Measurements from ENCODE around the gene SLC5A10.

Gene SLC5A10

DNA sequence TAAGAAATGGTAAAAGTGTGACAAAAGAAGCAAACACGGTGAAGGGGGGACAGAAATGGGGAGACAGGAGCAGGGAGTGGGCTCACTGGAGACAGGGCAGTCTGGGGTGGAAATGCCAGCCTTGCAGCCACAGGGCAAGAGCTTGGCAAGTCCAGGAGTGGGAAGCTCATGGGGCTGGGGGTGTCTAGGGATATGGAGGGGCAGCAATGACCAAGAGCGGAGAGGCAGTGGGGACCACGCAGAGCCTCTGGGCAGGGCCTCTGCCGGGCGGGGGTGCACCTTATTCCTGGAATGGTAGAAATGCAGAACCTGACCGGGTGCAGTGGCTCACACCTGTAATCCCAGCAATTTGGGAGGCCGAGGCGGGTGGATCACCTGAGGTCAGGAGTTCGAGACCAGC, 12.6 kb downstream of the SLC5A10 start:
- no peak for DNase-seq (ENCODE audit: low read depth in 2 of 2)

DNA sequence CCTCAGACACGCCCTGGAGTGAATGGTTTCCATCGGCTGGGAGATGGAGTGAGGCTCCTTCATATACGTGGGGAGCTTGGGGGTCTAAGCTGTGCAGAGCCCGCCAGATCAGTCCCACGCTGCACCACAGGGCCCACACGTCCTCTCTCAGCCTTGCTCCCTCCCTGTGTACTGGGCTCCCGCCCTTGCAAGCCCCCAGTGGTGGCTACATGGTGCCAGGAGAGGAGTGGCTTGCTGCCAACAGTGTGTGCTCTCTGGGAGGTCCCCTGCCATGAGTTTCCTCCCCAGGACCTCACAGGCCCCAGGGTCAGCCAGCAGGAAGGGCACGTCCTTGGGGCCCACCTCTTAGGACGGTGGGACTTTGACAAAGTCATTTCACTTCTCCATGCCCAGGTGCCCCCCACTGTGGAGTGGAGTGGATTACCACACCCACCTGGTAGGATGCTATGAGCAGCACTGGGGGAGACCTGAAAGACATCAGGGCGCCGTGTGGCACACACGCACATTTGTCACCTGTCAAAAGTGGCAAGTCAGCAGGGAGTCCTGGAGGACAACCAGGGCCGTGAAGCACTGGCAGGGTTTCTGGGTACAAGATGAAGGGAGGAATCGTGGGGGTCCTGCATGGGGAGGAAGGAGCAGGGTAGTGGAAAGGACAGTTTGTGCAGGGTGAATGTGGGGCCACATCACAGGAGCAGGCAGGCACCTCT, 13.7 kb downstream of the SLC5A10 start:
- no peak for DNase-seq (ENCODE audit: low read depth in 2 of 2)

DNA sequence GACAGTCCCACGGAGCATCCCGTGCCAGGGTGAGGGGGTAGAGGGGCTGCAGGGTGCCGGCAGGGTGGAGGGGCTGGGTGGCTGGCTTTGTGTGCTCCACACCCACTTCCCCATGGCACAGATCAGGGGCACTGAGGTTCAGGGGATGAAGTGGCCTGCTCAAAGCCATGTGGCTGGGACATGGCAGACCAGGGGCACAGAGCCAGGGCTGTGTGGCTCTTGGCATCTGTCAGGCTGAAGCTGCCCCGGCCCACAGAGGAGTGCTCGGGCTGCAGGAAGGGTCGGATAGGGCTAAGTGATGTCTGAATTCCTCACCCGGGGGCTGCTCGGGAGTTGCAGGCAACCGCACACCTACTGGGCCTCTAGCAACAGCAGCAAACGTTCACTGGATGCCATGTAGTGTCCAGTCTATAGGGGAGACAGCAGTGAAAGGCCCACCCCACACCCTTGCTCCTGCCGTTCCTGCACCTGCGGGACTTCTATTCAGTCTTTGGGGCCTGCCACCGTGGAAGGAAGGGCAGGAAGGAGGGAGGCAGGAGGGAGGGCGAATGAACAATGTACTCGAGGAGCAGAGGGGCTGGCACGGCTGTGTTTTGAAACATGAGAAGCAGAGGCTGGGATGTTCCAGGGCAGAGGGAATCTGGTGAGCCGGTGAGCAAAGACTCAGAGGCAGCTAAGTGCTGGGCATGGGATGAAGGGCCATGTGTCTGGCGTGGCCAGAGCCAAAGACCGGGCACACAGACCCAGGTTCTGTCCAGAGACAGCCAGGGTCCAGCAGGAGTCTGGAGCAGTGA, 15.1 kb downstream of the SLC5A10 start:
- DNase-seq (ENCODE audit: low read depth in 2 of 2) = no peak

DNA sequence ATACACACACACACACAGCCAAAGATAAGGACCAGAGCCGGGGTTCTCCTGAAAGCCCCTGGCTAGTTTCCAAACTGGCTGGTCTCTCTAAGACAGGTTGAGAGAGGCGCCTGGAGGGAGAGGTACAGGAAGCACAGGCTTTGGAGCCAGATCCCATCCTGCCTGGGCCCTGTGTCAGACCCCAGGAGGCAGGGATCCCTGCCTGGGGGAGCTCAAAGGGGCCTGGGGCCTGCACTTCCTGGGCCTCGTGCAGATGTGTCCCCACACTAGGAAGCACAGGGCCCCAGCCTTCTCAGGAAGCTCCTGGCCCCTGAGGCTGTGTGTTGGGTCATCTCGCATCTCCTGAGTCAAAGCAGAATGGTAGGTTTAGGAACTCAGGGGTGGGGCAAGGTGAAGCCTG, 16.0 kb downstream of the SLC5A10 start:
- no peak for DNase-seq (ENCODE audit: low read depth in 2 of 2)

DNA sequence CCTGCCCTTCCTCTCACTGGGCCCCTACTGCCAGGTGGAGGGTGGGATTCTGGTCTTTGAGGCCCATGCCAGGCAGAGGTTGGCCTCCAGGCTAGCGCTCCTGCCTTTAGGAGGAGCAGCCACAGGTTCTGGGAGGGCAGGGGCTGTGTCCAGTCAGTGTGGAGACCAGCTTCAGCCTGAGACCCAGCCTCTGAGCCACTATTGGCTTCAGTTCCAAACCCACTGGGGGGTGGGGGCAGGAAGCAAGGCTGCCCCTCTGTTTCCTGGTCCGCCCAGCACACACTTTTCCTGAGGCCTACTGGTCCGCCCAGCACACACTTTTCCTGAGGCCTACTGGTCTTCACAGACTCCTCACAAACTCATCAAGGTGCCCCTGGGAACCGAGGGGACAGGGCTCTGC, 16.4 kb downstream of the SLC5A10 start:
- no peak for DNase-seq (ENCODE audit: low read depth in 2 of 2)

- DNase-seq (ENCODE audit: low read depth in 2 of 2) = no peak
Measured at GRCh38 chr17:18968945-18969887, 17.3 kb downstream of the SLC5A10 start.

DNA sequence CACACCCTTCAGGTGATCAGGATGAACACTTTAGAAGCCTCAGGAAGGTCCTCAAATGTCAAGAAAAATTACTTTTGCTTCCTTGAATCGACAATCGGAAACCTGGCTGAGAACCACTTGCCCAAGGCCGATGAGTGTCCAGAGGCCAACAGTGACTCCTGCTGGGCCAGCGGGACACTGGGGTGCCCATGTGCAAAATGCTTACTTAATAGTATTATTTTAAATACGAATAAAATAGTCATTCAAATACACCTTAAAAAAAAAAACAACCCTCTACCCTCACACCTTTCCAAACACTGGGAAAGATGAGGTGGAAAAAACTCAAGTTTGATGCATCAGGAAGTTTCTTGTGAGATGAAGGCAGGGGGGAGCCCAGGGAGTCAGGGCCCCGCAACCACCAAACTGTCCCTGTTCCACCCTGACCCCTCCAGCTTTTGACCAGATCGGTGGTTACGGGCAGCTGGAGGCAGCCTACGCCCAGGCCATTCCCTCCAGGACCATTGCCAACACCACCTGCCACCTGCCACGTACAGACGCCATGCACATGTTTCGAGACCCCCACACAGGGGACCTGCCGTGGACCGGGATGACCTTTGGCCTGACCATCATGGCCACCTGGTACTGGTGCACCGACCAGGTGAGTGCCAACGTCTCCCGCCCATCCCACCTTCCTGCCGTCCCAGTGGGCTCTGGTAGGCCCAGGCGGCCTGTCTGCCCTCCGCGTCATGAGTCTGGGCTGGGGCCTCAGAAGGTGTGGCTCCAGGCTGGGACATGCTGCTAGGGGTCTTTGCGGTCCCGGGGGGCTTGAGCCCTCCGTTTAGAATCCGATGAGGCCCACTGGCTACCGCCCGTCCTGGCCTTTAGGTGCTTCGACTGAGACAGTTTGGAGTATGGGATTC, 18.9 kb downstream of the SLC5A10 start:
- DNase-seq (ENCODE audit: low read depth in 2 of 2) = no peak

GRCh38 chr17:18971801-18972200, 19.8 kb downstream of the SLC5A10 start:
- no peak for DNase-seq (ENCODE audit: low read depth in 2 of 2)

- DNase-seq (ENCODE audit: low read depth in 2 of 2) = no peak
Measured at GRCh38 chr17:18974407-18975149, 22.6 kb downstream of the SLC5A10 start.

DNA sequence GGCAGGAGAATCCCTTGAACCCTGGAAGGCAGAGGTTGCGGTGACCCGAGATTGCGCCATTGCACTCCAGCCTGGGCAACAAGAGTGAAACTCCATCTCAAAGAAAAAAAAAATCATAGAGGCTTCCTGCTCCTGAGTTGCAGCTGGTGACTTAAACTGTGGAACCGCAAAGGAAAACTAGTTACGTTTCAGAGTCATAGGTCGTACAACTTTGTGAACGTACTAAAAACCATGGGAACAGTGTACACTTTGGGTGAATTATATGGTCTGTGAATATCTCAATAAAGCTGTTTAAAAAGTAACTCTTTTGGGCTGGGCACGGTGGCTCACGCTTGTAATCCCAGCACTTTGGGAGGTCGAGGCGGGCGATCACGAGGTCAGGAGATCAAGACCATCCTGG, 23.6 kb downstream of the SLC5A10 start:
- DNase-seq (ENCODE audit: low read depth in 2 of 2) = no peak

DNA sequence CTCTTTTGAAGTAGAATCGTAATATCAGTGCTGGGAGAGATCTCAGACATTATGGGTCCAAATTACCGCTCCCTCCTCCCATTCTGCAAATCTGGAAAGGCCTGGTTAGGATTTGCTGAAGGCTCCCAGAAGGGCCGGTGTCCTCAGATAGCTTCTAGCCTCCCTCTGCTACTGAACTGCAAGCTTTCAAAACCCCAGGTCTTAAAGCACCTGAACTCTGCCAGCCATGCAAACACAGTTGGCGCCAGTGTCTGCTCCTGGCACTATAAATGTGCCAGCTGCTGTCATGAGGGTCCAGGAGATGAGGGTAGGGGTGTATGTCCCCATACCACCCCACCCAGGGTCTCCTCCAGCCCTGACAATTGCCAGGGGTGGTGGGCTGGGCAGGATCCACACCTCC, 24.2 kb downstream of the SLC5A10 start:
- DNase-seq (ENCODE audit: low read depth in 2 of 2) = no peak

GRCh38 chr17:18977021-18977420, 25.1 kb downstream of the SLC5A10 start:
- no peak for DNase-seq (ENCODE audit: low read depth in 2 of 2)

GRCh38 chr17:18977646-18978045, 25.7 kb downstream of the SLC5A10 start:
- no peak for DNase-seq (ENCODE audit: low read depth in 2 of 2)

DNA sequence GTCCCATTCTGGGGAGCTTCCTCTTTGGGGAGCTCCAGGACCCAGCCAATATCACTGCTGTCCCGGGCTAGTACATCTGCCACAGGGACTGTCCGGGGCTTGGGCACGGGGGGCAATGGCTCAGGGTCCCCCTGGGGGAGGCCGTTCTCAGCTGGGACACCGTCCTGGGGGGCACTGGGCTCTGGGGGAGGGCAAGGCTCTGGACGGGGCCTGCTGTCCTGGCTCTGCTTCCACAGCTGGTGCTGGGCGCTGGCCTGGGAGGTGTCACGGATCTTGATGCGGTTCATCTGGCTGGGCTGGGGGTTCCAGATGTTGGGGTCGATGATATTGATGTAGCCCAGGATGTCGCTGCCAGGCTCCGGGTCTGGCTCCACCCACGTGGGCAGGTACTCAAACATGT, 26.1 kb downstream of the SLC5A10 start:
- DNase-seq (ENCODE audit: low read depth in 2 of 2) = no peak

DNA sequence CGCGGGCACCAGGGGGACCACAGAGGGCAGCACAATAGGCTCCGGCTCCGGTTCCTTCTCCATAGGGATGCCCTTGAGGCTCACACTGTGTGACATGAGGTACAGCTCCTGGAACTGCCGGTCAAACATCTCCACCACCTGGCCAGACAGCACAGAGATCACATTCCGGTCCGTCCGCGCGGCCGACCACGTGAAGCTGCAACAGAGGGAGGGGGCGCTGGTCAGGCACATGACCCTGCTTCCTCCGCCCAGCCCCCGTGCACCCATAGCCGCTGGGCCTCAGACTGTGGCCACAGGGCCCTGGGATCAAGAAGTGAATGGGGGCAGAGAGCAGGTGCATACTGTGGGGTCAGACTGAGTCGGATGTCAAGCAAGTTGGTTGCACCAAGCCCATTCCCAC, 26.7 kb downstream of the SLC5A10 start:
- no peak for DNase-seq (ENCODE audit: low read depth in 2 of 2)

DNA sequence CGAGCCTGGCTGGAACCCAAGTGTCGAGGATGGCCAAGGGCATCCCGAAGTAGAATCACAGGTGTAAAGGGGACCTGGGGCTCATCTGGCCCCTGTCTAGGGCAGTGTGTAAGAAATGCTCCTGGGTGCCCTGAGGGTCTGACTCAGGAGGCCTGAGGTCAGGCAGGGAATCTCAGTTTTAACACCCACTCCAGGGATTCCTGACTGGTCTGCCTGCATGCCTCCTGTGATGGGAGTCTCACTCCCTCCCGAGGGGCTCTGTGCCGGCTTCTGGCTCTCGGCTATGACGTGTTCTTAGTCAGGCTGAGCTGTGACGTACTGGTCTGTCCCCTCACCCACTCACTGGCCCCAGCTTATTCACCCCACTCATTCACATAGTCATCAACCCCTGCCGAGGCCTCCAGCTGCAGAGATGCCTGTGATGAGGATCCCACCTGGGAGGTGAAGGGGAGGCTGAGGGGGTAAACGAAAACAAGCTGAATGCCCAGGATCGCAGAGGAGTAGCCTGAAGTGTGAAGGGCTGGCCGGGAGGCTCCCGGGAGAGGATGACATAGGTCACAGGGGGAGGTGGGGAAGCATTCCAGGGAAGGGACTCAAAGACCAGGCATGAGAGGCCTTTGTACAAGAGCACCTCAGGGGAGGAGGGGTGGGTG, 28.8 kb downstream of the SLC5A10 start:
- DNase-seq (ENCODE audit: low read depth in 2 of 2) = no peak

DNA sequence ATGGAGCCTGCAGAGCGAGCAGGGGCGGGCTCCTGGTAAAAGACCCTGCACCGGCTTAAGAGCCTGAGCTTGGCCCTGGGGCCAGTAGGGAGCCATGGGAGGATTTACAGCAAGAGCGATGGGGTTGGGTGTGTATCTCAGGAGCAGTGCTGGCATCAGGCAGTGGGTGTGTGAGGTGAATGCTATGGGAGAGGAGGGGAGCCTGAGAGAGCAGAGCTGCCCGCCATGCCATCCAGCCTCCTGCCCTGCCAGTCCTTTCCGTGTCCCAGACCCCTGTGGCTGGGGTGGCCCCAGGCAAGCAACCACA, 29.3 kb downstream of the SLC5A10 start:
- no peak for DNase-seq (ENCODE audit: low read depth in 2 of 2)

- no peak for DNase-seq (ENCODE audit: low read depth in 2 of 2)
Measured at GRCh38 chr17:18981642-18982424, 29.9 kb downstream of the SLC5A10 start.
